Neural cell (in vitro differentiated cells): Measurements from ENCODE around the gene TPSG1. TPM values are rescaled to one million over a fixed set of nuclear protein-coding genes. Genes with fewer than 3 reads are reported as not detected.
"Not testable (repeated sequence)": the region's sequence is repeated elsewhere in the genome, so short reads cannot be mapped to it uniquely, and the experiment has no call there.

ENCODE experiments used
- H2AFZ ChIP-seq: fragments of 200-600, 300-800 bp; sonication (generic), shearing (Covaris generic); 2 replicates; pipeline ENCODE4 v1.6.0; 2014; ENCODE audit warnings: low read depth, mild to moderate bottlenecking, antibody characterized with exemption, low read length, moderate library complexity
- H3F3A ChIP-seq: fragments of 200-600 bp; shearing (Covaris generic); 2 replicates; pipeline ENCODE4 v1.6.1; 2016; ENCODE audit warnings: mild to moderate bottlenecking, moderate library complexity, mixed read lengths, antibody characterized with exemption, low read length; ENCODE audit not compliant: insufficient read depth, poor library complexity, severe bottlenecking
- H3K27ac ChIP-seq: fragments of 200-600, 300-800 bp; sonication (generic), shearing (Covaris generic); 2 replicates; pipeline ENCODE4 v1.5.1; 2014; ENCODE audit warnings: mild to moderate bottlenecking, low read length, moderate library complexity
- H3K27me3 ChIP-seq: fragments of 300-800, 200-600 bp; sonication (generic), shearing (Covaris generic); 2 replicates; pipeline ENCODE4 v1.6.0; 2014; ENCODE audit warnings: mild to moderate bottlenecking, low read depth, low read length, moderate library complexity; ENCODE audit not compliant: insufficient read depth
- H3K36me3 ChIP-seq: fragments of 300-800, 200-600 bp; sonication (generic), shearing (Covaris generic); 2 replicates; pipeline ENCODE4 v1.5.1; 2014; ENCODE audit warnings: mild to moderate bottlenecking, antibody characterized with exemption, low read length, moderate library complexity; ENCODE audit not compliant: insufficient read depth
- H3K4me2 ChIP-seq: fragments of 300-800, 200-600 bp; sonication (generic), shearing (Covaris generic); 2 replicates; pipeline ENCODE4 v1.6.0; 2014; ENCODE audit warnings: mild to moderate bottlenecking, low read length
- H3K4me3 ChIP-seq: fragments of 300-800, 200-600 bp; sonication (generic), shearing (Covaris generic); 2 replicates; pipeline ENCODE4 v1.5.1; 2014; ENCODE audit warnings: mild to moderate bottlenecking, low read length, moderate library complexity
- H3K79me2 ChIP-seq: fragments of 200-600 bp; shearing (Covaris generic); replicated peaks from 2 replicates; pipeline ENCODE4 v1.6.0; 2014; ENCODE audit warnings: mild to moderate bottlenecking, low read length, moderate library complexity; ENCODE audit not compliant: insufficient read depth
- H3K9ac ChIP-seq: fragments of 300-800, 200-600 bp; sonication (generic), shearing (Covaris generic); 2 replicates; pipeline ENCODE4 v1.6.1; 2016; ENCODE audit warnings: mild to moderate bottlenecking, low read length, mixed read lengths
- H3K9me2 ChIP-seq: fragments of 200-600 bp; shearing (Covaris generic); 2 replicates; pipeline ENCODE4 v1.6.1; 2016; ENCODE audit warnings: mild to moderate bottlenecking, low read length, mixed read lengths; ENCODE audit not compliant: insufficient read depth
- H3K9me3 ChIP-seq: fragments of 200-600, 300-800 bp; sonication (generic), shearing (Covaris generic); 2 replicates; pipeline ENCODE4 v1.6.1; 2016; ENCODE audit warnings: mild to moderate bottlenecking, mixed run types, low read length, moderate library complexity, mixed read lengths
- H4K20me1 ChIP-seq: fragments of 200-600 bp; shearing (Covaris generic); 2 replicates; pipeline ENCODE4 v1.6.1; 2016; ENCODE audit warnings: mild to moderate bottlenecking, mixed run types; ENCODE audit not compliant: insufficient read depth
- EP300 ChIP-seq: fragments of 450-650 bp; conservative IDR thresholded peaks from 2 replicates; pipeline ENCODE4 v1.6.1; 2014; ENCODE audit warnings: antibody characterized with exemption, mild to moderate bottlenecking, moderate library complexity; ENCODE audit not compliant: poor library complexity, severe bottlenecking
- MXI1 ChIP-seq: fragments of 450-650 bp; conservative IDR thresholded peaks from 2 replicates; pipeline ENCODE4 v1.6.1; 2014; ENCODE audit warnings: antibody characterized with exemption, mild to moderate bottlenecking; ENCODE audit not compliant: poor library complexity, severe bottlenecking
- POLR2AphosphoS5 ChIP-seq: IDR thresholded peaks from 2 replicates; pipeline ENCODE4 v1.6.1; 2012
- RAD21 ChIP-seq: fragments of 450-650 bp; conservative IDR thresholded peaks from 2 replicates; pipeline ENCODE4 v1.6.1; 2014; ENCODE audit warnings: antibody characterized with exemption, mild to moderate bottlenecking, moderate library complexity
- REST ChIP-seq: IDR thresholded peaks from 2 replicates; pipeline ENCODE4 v1.6.1; 2012; ENCODE audit warnings: borderline replicate concordance
- SMC3 ChIP-seq: fragments of 450-650 bp; conservative IDR thresholded peaks from 2 replicates; pipeline ENCODE4 v1.6.1; 2014; ENCODE audit warnings: antibody characterized with exemption, mild to moderate bottlenecking, moderate library complexity; ENCODE audit not compliant: poor library complexity
- TAF1 ChIP-seq: IDR thresholded peaks from 2 replicates; pipeline ENCODE4 v1.6.1; 2012; ENCODE audit warnings: low read depth
- polyA plus RNA-seq: library from polyadenylated mRNA; depleted of rRNA; stranded (reverse); fragments of >200 nt; gene quantifications from 2 replicates; pipeline ENCODE4 v1.2.3, GENCODE V29; 2014

TPSG1 gene
- polyA plus RNA-seq, 1 donor from 2014 or later, result not detected

GRCh38 chr16:1239575-1239974 is 14.5 kb upstream of the TPSG1 start:
- not testable (repeated sequence) for H3F3A ChIP-seq, H3K9me2 ChIP-seq, H3K36me3 ChIP-seq, H3K27me3 ChIP-seq, H2AFZ ChIP-seq, H3K4me2 ChIP-seq, H3K4me3 ChIP-seq, H3K79me2 ChIP-seq, H4K20me1 ChIP-seq, H3K27ac ChIP-seq, H3K9ac ChIP-seq, H3K9me3 ChIP-seq

GRCh38 chr16:1238909-1239308 is 13.8 kb upstream of the TPSG1 start:
- H3F3A ChIP-seq, H3K9me2 ChIP-seq, H3K27ac ChIP-seq, H4K20me1 ChIP-seq, H3K36me3 ChIP-seq, H3K79me2 ChIP-seq, H2AFZ ChIP-seq, H3K27me3 ChIP-seq, H3K4me2 ChIP-seq, H3K9me3 ChIP-seq, H3K9ac ChIP-seq, H3K4me3 ChIP-seq: not testable (repeated sequence)

- Histone ChIP-seq H3K9me2 (no peaks in the 10 kb centered on the region), H3K4me2 (no peak overlapping the region), H2AFZ (no peak overlapping the region), H3K27me3 (no peaks in the 10 kb centered on the region), H3K79me2 (no peaks in the 10 kb centered on the region), H3F3A (no peaks in the 10 kb centered on the region), H3K9me3 (no peaks in the 10 kb centered on the region), H3K27ac (no peak overlapping the region), H3K9ac (no peak overlapping the region), H4K20me1 (no peaks in the 10 kb centered on the region), H3K4me3 (no peak overlapping the region), H3K36me3 (no peaks in the 10 kb centered on the region)
- TF ChIP-seq REST, result no peak
- no peak for TF ChIP-seq TAF1
- TF ChIP-seq MXI1, result no peak
- TF ChIP-seq SMC3, result no peak
- TF ChIP-seq EP300, result no peak
- no peak for TF ChIP-seq POLR2AphosphoS5
- no peak for TF ChIP-seq RAD21
Observed at GRCh38 chr16:1237990-1238389, 12.9 kb upstream of the TPSG1 start.

- H3K9me2 ChIP-seq, H3K79me2 ChIP-seq, H3K9ac ChIP-seq, H3K4me2 ChIP-seq, H2AFZ ChIP-seq, H4K20me1 ChIP-seq, H3K36me3 ChIP-seq, H3K27ac ChIP-seq, H3F3A ChIP-seq, H3K4me3 ChIP-seq, H3K27me3 ChIP-seq, H3K9me3 ChIP-seq: not testable (repeated sequence)
Observed at GRCh38 chr16:1236659-1237058, 11.6 kb upstream of the TPSG1 start.

- H3F3A ChIP-seq, H2AFZ ChIP-seq, H3K36me3 ChIP-seq, H3K9me3 ChIP-seq, H3K27ac ChIP-seq, H3K79me2 ChIP-seq, H3K9ac ChIP-seq, H3K4me3 ChIP-seq, H3K27me3 ChIP-seq, H3K4me2 ChIP-seq, H4K20me1 ChIP-seq, H3K9me2 ChIP-seq: not testable (repeated sequence)
Observed at GRCh38 chr16:1232049-1232748, 7.1 kb upstream of the TPSG1 start.

GRCh38 chr16:1231301-1231700 is 6.2 kb upstream of the TPSG1 start:
- not testable (repeated sequence) for H3K4me2 ChIP-seq, H3K9ac ChIP-seq, H3K36me3 ChIP-seq, H4K20me1 ChIP-seq, H3K27me3 ChIP-seq, H3K79me2 ChIP-seq, H3F3A ChIP-seq, H2AFZ ChIP-seq, H3K4me3 ChIP-seq, H3K9me2 ChIP-seq, H3K27ac ChIP-seq, H3K9me3 ChIP-seq
